Measurements from ENCODE around the gene AIMP1.
"Not testable (repeated sequence)": the region's sequence is repeated elsewhere in the genome, so short reads cannot be mapped to it uniquely, and the experiment has no call there.

The AIMP1 gene

DNA sequence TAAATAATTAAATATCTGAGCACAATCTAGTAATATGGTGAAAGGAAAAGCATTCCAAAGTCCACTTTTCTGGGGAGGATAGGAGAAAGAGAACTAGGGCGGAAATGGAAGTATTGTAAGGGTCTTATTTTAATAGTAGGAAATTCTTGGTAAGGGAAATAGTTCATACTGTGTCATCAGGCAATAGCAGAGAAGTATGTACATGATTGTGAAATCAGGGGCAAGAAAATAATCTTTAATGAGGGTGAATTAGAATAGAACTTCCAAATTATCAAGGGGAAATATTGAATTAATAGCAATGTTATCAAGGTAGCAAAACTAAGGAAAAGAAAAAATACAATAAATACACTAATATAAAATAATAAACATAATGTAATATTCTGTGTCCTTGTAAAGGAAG lies 37.4 kb downstream of the AIMP1 start:
- no peak for DNase-seq

DNA sequence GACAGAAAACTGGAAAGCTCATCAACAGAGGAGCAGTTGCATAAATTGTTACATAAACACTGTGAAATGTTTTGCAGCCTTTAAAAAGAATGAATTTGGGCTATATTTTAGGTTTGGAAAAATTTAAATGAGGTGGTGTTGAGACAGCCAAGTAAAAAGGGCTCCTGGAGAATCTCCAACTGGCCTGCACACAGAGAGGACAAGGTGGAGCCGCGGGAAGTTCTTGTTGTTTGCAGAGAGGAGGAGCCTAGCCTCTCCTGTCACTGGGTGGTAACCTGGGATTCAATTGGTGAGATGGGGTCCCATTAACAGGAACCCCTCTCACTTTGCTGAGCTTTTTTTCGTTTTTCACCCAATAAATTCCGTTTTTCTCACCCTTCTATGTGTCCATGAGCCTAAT lies 38.8 kb downstream of the AIMP1 start:
- DNase-seq: no peak

DNA sequence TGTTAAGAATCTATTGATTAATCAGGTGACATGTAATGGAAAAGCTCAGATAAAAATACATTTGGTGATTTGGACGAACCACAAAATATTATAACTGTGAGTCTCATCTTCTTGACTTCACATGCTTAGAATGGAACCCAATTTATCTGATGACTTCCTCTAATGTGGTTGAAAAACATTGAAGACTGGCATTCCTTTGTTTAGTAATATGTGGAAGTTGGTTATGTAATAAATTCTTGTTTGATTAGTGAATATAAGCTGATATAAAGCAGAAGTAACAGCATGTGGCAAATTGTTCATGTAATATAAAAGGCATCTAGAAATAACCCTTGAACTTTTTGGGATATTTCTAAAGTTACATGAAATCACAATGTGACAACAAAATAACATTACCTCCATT lies 42.5 kb downstream of the AIMP1 start:
- DNase-seq: no peak

DNA sequence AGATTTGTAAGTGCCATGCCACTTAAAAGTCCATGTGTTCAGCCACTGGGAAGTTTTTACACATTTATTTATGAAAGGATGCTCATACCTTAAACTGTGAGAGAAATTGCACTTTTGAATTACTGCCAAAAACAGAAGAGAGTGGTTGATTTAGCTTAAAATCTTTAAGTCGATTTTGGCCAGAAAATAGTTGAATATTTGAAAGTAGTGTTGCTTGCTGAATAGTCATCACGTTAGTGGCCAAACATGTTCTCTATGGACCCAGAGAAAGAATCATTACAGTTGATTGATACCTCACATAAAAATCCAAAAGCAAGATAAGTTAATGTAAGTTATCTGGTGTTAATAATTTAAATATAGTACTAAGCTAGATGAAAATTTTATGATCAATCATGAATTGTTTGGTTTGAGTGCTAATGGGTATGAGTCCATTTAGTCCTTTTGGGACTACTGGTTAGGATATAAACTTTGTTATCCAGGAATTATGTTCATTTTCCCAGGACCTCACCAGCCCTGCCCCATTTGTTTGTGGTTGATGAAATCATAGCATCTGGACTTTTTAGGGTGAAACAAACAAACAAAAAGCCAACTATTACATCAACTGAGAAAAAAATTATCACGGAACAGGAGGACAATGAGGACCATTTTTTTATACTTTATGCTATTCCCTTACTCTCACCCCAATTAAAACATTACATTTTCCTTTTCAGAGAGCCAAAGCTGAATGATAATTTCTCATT lies 45.9 kb downstream of the AIMP1 start:
- no peak for DNase-seq

DNA sequence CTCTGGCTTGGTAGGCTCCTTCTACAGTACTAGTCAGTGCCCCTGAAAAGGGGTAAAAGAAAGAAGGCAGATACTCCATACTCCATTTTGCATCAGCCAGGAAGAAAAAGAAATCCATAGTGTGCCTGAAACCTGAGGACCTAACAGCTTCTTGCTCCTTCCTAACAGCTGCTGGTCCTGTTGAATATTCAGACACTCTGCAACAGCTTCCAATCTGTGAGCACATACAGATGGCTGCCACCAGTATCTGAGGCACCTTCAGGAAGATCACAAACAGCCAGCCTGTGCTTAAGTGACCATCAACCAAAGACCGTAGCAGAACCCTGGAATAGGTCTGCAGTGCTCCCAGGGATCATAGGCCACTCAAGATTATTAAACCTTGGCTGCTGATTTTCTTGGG lies 47.9 kb downstream of the AIMP1 start:
- no peak for DNase-seq

DNA sequence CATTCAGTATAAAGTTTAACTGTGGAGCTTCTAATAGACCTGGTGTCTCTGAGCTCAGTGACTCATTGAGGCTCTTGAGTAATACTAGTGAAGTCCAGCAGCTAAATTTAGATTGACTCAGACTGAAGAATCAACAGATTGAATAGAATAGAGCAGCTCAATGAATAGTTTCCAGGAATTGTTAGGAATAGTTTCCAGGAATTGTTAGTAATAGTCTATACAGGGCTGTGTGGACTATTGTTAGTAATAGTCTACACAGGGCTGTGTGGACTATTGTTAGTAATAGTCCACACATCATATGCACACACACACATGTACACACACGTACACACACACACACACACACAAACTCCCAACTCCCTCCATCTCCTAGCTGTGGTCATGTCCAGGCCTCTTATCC lies 49.3 kb downstream of the AIMP1 start:
- no peak for DNase-seq

DNA sequence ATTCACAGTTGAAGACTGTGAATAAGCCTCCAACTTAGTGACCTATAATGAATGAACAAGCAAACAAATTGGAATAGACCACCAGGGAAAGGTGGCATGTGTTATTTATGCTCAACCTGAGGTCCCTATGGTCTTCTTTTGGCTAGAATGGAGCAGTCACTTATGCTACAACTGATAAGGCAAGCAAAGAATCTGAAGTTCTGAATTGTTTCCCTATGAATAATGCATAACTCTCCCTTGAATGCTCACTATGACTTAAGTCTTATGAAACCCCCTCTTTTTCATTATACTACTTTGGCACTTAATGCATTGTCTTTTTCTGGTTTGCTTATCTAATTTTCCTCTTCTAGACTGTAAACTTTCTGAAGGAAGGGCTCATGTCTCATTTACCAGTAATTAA lies 49.7 kb downstream of the AIMP1 start:
- DNase-seq: no peak

DNA sequence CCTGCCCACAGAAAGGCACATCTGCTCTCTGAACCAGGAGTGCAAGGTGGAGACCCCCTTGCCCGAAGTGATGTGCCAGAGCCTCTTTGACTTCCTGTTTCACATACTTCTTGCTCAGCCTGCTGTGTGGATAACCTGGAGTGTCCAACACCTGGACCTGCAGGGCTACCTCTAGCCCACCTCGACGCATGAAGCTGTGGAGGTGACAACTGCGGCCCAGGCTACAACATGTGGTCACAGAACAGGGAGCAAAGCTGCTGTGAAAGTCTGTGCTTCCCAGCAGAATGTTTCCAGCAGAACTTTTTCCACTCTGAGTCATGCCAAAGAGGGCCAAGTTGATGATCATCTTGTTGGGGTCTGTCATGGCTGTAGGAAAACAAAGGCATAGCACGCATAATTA lies 50.7 kb downstream of the AIMP1 start:
- DNase-seq: no peak

DNA sequence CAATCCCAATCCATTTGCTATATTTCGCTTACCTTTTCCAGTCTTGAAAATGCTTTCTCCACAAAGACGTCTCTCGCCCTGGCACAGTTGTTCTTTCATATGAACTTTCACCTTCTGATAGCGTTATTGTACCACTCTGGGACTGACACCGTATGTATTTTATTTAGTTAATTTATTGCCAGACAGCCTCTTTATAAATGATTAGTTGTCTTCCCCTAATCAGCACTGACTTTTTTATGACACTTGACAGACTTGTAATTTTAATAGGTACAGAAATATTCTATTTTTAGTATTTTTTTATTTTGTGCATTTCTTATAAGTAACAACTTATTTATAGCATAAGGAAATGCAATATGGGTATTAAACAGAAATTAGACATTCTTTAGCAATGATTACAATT lies 52.3 kb downstream of the AIMP1 start, which contains the start of gene GIMD1:
Gene GIMD1, minus strand, starts transcription at position 101 of the 400 bp plus-strand sequence. CDS start 1,343 bp downstream, outside the sequence.
- no peak for DNase-seq

DNA sequence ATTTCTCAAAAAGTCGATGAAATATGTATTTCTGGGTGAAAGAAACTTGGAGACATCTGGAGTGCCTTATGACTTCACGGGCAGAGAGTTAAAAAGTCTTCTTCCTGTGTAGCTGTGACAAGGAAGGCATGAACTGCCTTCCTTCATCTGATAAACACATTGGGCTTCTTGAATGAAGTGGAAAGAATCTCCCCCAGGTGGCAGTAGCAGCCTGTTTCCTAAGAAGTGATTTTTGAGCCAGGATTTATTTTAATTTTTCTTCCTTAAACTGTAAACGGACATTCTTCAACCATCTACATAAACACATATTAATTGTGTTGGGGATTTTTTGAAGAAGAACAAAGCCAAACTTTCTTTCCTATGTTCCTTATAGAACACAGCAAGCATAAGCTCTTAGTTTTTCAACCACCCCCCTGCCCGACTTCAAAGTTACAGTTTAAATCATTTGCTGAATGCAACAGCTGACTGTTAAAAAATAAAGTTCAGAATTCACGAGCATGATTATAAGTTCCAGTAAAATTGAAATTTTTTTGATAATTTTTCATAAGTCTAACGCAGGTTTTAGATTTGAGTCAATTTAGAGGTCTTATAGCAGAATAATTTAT lies 53.2 kb downstream of the AIMP1 start:
- DNase-seq: no peak

DNA sequence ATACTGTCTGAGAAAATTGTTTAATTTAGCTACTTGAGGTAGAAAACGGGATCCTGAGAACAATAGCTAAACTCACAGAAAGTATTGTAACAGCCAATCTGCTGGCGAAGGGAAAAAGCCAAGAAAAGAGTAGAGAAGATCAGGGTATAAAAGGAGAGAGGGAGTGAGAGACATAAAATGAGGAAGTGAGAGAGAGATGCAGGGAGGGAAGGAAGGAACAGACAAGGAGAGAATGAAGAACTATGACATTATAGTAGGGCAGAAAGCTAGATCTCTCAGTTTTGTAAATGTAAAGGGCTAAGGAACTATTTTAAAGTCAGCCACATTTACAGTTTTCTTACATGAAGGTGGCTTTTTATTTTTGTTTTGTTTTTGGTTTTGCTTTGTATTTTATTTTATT lies 53.9 kb downstream of the AIMP1 start:
- no peak for DNase-seq

DNA sequence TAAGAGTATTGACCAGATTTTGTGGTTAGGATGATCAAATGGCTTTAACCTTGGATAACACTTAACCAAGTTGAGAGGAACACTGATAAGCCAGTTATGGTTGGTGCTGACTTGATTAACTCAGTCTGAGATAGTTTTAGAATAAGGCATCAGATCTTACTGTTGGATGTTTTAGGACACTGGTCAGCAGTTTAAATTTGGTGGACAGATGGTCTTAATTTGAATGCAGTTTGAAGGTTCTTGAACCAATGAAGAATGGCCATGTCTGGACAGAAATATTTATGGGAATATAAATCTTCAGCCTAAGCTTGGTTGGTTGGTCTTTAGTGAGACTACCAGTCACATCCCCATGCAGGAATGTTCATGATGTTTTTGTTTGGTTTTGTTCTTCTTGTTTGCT lies 54.8 kb downstream of the AIMP1 start:
- no peak for DNase-seq

DNA sequence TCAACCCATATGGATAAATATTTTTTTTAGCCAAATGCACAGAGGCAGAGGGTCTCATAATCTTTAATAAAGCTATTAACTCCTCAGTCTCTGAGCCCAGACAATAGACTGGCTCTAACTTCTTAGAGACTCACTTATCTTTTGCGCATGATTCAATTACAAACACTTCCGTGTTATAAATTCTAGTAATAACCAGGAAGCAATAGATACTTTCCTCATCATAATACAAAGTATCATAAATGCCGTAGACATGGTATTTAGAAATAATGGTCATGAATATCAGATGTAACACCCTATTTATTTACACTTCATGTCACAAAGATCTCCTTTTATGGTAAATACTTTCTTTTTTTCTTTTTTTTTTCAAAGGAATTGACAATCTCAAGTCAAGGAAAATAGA lies 56.7 kb downstream of the AIMP1 start:
- DNase-seq: no peak

DNA sequence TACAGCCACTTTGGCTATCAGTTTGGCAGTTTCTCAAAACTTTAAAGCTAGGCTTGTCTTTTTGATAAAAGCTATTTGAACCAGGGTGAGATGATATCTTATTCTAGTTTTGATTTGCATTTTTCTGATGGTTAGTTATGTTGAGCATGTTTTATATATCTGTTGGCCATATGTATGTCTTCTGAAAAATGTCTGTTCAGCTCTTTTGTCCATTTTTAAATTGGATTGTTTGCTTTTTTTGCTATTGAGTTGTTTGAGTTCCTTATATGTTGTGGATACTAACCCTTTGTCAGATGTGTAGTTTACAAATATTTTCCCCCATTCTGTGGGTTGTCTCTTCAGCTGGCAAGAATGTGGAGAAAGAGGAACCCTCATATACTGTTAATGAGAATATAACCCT lies 63.8 kb downstream of the AIMP1 start:
- no peak for DNase-seq

DNA sequence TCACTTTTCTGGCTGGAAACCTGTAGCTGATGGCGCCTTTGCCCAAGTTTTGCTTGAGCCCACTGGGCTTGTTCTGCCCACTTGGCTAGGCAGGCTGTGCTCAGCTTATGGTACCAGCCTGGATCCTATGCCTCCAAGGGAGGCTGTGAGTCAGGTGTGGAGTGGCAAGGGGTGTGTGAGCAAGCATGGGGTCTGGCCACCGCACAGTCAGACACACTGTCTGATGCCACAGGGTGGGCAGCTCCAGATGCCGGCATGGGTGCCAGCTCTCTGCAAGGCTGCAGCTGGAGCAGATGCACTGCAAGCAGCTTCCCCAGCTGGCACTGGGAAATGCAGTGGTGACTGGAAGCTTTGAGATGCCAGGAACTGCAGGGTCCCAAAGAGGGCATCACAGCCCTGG lies 68.5 kb downstream of the AIMP1 start:
- DNase-seq: no peak

DNA sequence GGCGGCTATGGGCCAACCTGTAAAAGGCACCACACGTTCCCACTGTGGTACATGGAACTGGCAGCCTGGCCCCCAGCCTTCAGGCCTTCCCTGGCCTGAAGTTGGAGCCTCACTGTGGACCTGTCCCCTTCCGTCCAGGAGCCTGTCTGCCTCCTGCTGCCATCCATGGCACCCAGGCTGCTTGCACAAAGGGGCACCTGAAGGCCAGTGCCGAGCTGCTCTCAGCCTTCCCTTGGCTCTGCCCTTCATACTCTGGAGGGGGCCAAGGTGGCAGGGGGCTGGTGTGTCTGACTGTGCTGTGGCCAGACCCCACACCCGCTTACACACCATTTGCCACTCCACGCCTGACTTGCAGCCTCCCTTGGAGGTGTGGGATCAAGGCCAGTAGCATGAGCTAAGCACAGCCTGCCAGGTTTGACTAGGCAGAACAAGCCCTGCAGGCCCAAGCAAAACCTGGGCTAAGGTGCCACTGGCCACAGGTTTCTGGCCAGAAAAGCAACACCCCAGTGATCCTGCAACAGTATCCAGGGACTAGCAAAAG lies 69.6 kb downstream of the AIMP1 start:
- DNase-seq: no peak

DNA sequence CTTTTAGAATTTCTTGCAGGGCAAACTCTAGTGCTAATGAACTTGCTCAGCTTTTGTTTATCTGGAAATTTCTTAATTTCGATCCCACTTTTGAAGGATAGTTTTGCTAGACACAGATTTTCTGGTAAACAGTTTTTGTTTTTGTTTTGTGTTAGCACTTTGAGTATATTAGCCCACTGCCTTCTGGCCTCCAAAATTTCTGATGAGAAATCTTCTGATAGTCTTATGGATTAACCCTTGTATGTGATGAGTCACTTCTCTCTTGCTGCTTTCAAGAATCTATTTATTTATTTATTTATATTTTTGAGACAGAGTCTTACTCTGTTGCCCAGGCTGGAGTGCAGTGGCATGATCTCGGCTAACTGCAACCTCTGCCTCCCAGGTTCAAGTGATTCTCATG lies 79.2 kb downstream of the AIMP1 start:
- DNase-seq: no peak

DNA sequence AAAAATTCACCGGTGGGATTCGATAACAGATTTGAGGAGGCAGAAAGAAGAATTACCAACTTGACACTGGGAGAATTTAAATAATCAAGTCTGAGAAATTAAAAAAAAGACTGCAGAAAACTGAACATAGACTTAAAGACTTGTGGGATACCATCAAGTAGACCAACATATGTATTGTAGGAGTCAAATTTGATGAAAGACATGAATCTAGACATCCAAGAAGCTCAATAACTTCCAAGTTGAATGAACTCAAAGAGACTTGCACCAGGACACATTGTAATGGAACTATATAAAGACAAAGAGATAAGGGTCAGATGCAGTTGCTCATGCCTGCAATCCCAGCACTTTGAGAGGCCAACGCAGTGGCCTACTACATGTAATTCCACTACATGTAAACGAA lies 82.5 kb downstream of the AIMP1 start:
- not testable (repeated sequence) for DNase-seq

Data from cortex of kidney (tissue), 1 donor.